HG03108 (cell line): ENCODE measurements around the gene OR8D4.
"Not testable (repeated sequence)": the region's sequence is repeated elsewhere in the genome, so short reads cannot be mapped to it uniquely, and the experiment has no call there.

Experiments
- ATAC-seq: cut with Tn5 transposase; IDR thresholded peaks from one replicate; pipeline ENCODE4 v1.9.1; 2021; ENCODE audit warnings: moderate library complexity; ENCODE audit not compliant: unreplicated experiment

Gene OR8D4

GRCh38 chr11:123901867-123902266 lies at the start of gene OR8D4:
Gene OR8D4, plus strand, starts transcription at chr11:123902167. Its CDS starts 4,265 bp downstream, at chr11:123906432.
- no peak for ATAC-seq

DNA sequence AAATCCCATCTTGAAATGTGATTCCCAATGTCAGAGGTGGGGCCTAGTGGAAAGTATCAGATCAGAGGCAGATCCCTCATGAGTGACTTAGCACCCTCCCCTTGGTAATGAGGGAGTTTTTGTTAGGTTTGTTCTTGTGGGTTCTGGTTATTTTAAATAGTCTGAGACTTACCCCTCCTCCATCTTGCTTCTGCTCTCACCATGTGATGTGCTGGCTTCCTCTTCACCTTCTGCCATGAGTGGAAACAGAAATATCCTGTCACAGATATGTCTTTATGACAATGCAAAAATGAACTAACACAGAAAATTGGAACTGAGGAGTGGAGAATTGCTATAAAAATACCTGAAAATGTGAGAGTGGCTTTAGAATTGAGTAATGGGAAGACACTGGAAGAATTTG lies 49.6 kb upstream of the OR8D4 start:
- no peak for ATAC-seq

DNA sequence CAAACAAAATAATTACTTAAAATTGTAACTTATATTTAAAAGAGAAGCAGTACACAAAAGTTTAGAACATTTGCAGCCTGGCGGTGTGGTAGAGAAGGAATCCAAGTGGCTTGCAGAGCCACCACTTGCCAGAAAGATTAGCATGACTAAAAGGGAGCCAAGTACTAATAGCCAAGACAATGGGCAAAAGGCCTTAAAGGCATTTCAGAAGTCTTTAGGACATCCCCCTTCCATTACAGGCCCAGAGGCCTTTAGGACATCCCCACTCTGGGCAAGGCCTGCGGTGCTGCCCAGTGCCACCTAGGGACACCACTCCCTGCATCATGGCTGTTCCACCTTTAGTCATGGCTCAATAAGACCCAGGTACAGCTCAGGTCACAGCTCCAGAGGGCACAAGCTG lies 48.9 kb upstream of the OR8D4 start:
- ATAC-seq: no peak

DNA sequence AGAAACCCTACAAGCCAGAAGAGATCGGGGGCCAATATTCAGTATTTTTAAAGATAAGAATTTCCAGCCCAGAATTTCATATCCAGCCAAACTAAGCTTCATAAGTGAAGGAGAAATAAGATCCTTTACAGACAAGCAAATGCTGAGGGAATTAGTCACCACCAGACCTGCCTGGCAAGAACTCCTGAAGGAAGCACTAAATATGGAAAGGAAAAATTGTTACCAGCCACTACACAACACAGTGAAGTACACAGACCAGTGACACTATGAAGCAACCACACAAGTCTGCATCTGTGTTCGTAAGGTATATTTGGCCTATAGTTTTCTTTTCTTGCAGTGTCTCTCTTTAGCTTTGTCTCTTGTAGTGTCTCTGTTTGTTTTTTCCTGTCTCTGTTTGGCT lies 45.5 kb upstream of the OR8D4 start:
- no peak for ATAC-seq

GRCh38 chr11:123859731-123860130 lies 42.2 kb upstream of the OR8D4 start:
- no peak for ATAC-seq

DNA sequence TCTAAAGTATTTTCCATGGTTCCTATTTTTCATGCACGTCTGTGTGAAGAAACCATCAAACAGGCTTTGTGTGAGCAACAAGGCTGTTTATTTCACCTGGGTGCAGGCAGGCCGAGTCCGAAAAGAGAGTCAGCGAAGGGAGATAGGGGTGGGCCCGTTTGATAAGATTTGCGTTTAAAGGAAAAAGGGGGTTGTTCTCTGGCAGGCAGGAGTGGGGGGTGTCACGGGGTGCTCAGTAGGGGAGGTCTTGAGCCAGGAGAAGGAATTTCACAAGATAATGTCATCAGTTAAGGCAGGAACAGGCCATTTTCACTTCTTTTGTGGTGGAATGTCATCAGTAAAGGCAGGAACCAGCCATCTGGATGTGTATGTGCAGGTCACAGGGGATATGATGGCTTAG lies 36.7 kb upstream of the OR8D4 start:
- not testable (repeated sequence) for ATAC-seq

GRCh38 chr11:123867795-123868194 lies 34.2 kb upstream of the OR8D4 start:
- ATAC-seq: not testable (repeated sequence)

GRCh38 chr11:123880912-123881311 lies 21.1 kb upstream of the OR8D4 start:
- no peak for ATAC-seq

DNA sequence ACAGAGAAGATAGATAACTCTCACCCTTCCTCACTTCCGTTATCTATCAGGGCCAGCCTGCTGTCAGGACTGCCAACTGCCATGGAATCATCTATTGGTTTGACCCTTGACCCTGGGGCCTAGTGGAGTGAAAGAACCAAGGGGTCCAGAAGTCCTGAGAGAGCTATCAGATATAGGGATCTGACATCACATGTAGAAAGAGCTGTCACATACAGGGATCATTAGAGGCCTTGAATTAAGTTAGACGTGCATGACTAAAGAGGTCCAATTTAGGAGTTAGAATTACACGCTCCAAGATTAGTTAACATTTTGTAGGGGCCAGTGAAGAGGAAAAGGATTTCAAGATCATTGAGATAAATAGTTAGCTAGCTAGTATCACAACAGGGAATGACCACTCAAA lies 16.4 kb upstream of the OR8D4 start, which contains the start of gene TMEM225:
TSS of gene TMEM225 (minus strand) at position 101 of the 400 bp plus-strand sequence. CDS start 245 bp downstream, outside the sequence.
- ATAC-seq: no peak

DNA sequence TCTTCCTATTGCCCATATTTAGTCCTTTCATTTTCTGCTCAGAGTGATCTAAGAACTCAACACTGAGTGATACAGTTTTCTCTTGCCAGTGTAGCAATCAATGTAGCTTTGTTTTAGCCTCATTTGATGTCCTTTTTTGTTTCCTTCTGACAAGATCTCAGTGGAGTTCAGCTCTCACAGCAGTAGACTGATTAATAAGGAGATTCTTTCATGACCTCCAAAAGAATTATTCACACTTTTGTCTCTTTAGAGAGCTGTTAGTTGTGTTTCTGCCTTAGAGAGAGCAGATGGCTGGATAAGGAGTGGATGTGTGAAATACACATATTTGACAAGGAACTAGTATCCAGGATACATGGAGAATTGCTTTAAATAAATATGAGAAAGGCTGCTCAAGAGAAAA lies 9.9 kb upstream of the OR8D4 start:
- ATAC-seq: no peak

DNA sequence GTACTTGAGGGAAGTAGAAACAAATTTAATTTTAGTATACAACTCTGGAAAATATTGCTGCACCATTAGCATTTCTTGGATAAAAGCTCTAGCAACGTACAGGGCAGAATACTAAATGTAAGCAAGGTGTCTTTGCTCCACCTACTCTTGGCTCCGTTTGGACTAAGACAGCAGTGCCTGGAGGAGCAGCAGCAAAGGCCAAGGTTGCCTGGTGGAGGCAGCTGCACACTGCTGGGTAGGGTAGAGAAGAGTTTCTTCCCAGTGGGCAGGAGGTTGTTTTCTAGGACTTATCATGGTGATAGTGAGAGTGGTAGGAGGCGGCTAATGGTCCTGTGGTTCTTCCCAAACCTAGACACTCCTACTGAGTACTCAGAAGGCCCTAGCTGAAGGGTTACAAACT lies 2.2 kb upstream of the OR8D4 start:
- no peak for ATAC-seq

GRCh38 chr11:123903932-123904331 lies 2.0 kb downstream of the OR8D4 start:
- ATAC-seq: peak; percentile 81

- no peak for ATAC-seq
Measured at GRCh38 chr11:123904932-123905331, 3.0 kb downstream of the OR8D4 start.

DNA sequence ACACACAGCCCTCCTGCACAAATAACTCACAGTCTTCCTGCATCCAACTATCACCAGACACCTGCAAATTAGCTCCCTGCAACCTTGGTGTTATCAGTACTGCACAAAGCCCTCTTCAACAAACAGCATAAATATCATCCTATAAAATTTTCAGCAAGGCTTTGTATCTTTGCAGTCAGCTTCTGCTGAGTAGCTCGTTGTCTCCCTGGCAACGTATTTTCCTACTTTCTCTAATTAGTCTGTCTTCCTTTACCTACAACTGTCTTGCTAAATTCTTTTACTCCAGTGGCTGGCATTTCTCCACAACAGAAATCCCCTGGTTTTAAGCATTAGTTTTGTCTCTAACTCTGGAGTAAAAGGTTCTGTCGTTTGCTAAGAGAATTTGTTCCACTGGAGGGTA lies 3.9 kb downstream of the OR8D4 start:
- no peak for ATAC-seq

DNA sequence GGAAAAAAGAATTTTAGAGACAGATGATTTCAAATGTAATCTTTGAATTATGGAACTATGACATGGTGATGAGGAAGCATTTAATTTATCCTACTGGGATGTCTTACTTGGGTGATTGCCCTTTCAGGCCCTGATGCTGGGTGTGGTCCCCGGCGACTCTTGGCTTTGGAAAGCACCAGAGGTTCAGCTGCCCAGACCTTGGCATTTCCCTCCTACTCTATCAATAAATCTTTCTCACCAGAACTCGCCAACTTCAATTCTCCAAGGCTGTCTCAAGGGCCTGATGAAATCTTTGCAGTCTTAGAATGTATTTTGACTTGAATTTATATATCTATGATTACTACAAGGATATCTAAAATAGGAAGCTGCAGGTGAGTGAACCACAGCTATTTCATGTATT lies 19.0 kb downstream of the OR8D4 start:
- ATAC-seq: no peak

- no peak for ATAC-seq
Measured at GRCh38 chr11:123924027-123924426, 22.1 kb downstream of the OR8D4 start.

- no peak for ATAC-seq
Measured at GRCh38 chr11:123939317-123939716, 37.4 kb downstream of the OR8D4 start, which contains the start of gene OR4D5. Gene OR4D5, plus strand, starts transcription at chr11:123939617. Its CDS starts 0 bp downstream, at chr11:123939617.

- ATAC-seq: no peak
Measured at GRCh38 chr11:123942413-123942812, 40.4 kb downstream of the OR8D4 start.

DNA sequence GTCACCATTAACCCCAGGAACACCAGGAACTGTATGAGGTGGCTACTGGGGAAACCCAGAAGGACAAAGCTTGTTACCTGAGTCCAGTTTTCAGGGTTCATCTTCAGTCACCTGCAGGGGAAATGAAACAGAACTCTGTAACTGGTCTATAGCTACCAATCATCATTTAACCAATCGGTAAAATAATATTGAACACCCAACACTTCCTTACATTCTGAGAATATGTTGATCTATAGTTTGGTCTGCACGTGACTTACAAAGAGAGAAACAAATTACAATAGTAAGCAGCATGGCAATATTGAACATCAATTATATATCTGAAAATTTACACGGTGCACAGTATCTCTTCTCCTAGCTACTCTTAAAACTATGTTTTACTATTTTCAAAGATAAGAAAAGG lies 41.8 kb downstream of the OR8D4 start, which contains the start of gene OR6T1:
TSS of gene OR6T1 (minus strand) at position 101 of the 400 bp plus-strand sequence. CDS start at position 101, 0 bp downstream.
- ATAC-seq: no peak

DNA sequence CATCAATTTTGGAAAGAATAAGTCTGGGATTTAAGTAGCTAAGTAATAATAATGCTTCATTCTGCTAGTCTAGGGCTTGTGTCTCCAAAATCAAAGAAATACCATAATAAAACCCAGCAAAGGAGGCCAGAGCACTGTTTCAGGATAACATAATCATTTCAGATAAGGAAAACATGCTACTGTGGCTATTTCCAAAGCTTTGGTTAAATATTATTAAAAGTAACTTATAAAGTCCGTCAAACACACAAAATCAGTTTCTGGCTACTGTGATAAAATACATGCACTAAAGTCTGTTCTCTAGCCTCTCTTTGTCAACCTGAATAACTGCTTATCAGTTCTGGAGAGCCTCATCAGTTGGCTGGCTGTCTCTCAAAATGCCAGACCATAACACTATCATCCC lies 43.2 kb downstream of the OR8D4 start:
- no peak for ATAC-seq

- no peak for ATAC-seq
Measured at GRCh38 chr11:123956752-123957151, 54.8 kb downstream of the OR8D4 start.
